Measurements from ENCODE around the gene CATSPERE.
"Not testable (repeated sequence)": the region's sequence is repeated elsewhere in the genome, so short reads cannot be mapped to it uniquely, and the experiment has no call there.

The CATSPERE gene

DNA sequence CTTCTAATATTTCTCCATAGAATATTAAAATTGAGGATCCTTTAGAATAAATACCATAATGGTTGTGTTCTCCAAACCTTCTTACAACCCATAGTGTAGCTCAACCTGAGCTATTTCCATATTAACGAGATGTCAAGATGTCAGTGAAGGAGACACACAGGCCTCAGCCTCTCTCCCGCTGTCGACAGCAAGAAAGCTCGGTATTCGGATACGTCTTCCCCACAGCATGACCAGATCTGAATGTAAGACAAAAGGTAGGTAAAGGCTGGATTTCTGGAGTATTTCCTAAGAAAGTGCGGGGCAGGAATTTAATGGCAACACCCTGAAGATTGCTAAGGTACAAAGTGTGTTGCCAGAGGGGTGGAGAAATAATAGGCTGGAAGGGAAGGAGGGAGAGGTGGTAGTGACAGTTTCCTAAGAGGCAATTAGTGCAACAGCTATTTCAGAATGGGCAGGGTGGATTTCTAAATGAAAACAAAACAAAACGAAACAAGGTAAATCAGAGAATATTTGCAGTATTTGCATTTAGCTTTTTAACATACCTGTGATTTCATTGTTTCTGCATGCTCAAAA is 11.1 kb upstream of the CATSPERE start:
- no peak for DNase-seq (ENCODE audit: low read depth in 2 of 2)

- DNase-seq (ENCODE audit: low read depth in 2 of 2) = peak; percentile 19 to 31
Observed at GRCh38 chr1:244450597-244451538, 10.2 kb upstream of the CATSPERE start.

- peak in 1 of 2 donors; percentile 3 for DNase-seq (ENCODE audit: low read depth in 2 of 2)
Observed at GRCh38 chr1:244451539-244451950, 9.5 kb upstream of the CATSPERE start, which contains the start of gene ADSS2. Gene ADSS2 (minus strand): TSS chr1:244451909. CDS start chr1:244451817, 92 bp downstream.

GRCh38 chr1:244451951-244452795 is 8.9 kb upstream of the CATSPERE start:
- peak; percentile 97 to 99 for DNase-seq (ENCODE audit: low read depth in 2 of 2)

GRCh38 chr1:244454412-244454811 is 6.7 kb upstream of the CATSPERE start:
- no peak for DNase-seq (ENCODE audit: low read depth in 2 of 2)

DNA sequence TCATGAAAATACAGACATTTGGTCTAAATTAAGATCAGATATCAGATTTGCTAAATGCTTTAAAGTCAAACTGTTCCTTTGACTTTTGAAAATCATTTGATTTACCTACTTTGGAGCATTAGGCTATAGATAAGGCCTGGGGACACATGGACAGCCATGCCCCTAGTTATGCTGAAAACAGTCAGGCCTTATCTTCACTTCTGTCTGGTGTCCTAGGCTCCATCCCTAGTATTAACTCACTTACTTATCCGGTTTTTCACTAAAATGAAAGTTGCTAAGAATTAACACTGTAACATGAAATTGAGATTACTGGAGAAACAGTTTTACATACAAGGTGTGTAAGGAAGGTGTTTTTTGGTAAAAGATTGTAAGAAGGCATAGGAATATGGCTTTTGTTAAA is 4.5 kb upstream of the CATSPERE start:
- no peak for DNase-seq (ENCODE audit: low read depth in 2 of 2)

- DNase-seq (ENCODE audit: low read depth in 2 of 2) = no peak
Observed at GRCh38 chr1:244458781-244459180, 2.3 kb upstream of the CATSPERE start.

GRCh38 chr1:244460197-244460596 is 876 bp upstream of the CATSPERE start:
- DNase-seq (ENCODE audit: low read depth in 2 of 2) = no peak

DNA sequence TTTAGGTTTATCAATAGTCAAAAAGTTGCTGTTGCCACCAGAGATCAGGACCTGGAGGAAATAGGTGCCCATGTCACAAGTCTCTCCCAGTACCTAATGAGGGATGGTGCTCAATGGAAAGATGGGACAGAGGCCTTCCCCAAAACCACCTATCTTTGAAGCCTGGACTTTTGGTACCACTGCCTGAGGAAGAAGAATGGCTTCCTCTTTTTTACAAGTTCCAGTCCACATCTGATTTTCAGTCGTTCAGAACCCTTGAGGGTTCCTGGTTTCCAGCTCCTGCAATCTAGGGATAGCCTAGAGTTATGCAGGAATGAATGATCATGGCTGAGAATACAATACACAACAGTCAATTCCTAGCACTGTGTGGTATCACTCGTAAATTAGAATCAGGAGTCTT is 5.7 kb downstream of the CATSPERE start:
- no peak for DNase-seq (ENCODE audit: low read depth in 2 of 2)

- no peak for DNase-seq (ENCODE audit: low read depth in 2 of 2)
Observed at GRCh38 chr1:244473059-244473605, 12.1 kb downstream of the CATSPERE start.

DNA sequence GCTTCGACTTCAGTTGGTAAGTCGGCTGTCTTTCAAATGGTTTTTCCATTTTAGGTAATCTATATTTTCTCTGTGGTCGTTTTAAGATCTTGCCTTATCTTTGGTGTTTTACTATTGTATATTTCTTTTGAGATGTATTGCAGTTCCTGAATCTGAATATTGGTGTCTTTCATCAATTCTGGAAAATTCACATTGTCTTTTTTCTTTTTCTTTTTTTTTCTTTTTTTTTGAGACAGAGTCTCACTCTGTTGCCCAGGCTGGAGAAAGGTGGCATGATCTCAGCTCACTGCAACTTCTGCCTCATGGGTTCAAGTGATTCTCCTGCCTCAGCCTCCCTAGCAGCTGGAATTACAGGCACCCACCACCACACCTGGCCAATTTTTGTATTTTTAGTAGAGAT is 23.9 kb downstream of the CATSPERE start:
- not testable (repeated sequence) for DNase-seq (ENCODE audit: low read depth in 2 of 2)

DNA sequence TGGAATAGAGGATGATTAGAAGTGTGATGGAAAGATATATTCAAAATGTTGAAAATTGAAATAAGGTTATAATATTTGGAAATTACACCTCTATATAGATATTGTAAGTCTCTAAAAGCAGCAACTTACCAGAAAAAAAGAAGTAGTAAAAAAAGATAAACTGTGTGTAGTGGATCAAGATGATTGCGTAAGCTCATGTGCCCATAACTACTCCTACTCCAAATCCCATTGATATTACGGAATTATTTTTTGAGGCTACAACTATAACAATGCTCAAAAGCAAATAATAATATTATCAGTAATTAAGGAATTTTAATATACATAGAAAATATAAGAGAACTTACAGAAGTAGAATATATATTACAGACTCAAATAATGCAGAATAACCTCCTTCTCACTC is 33.6 kb downstream of the CATSPERE start:
- DNase-seq (ENCODE audit: low read depth in 2 of 2) = no peak

DNA sequence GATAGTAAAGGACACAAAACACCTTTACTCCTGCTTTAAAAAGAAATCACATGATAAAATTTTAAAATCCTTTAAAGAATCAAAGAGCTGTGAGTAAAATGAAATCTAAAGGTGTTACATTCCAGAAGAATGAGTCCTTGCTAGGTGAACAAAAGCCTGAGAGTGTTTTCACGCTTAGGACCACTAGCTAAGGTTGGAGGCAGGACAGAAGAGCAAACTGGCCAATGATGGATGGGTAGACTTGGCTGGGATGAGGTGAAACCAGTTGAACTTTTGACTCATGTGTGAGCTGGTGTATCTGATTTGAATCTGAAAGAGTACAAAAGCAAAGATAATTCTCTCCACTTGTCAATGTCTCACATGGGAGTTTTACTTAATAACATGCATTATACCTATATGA is 35.1 kb downstream of the CATSPERE start:
- DNase-seq (ENCODE audit: low read depth in 2 of 2) = no peak

DNA sequence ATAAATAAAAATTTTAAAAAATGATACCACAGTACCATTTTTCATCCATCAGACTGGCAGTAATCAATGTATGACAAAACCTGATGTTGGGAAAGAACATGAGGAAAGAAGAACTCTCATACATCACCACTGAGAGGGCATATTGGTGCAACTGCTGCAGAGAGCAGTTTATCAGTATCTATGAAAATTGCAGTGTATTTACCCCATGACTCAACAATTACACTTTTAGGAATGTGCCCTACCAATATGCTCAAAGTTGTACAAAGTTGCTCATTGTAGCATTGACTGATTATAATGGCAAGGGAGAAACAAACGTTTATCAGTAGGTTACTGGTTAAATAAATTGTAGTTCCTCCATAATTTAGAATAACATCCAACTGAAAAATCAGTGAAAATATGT is 36.7 kb downstream of the CATSPERE start:
- no peak for DNase-seq (ENCODE audit: low read depth in 2 of 2)

- not testable (repeated sequence) for DNase-seq (ENCODE audit: low read depth in 2 of 2)
Observed at GRCh38 chr1:244499484-244499883, 38.4 kb downstream of the CATSPERE start.

- DNase-seq (ENCODE audit: low read depth in 2 of 2) = not testable (repeated sequence)
Observed at GRCh38 chr1:244500515-244500914, 39.4 kb downstream of the CATSPERE start.

DNA sequence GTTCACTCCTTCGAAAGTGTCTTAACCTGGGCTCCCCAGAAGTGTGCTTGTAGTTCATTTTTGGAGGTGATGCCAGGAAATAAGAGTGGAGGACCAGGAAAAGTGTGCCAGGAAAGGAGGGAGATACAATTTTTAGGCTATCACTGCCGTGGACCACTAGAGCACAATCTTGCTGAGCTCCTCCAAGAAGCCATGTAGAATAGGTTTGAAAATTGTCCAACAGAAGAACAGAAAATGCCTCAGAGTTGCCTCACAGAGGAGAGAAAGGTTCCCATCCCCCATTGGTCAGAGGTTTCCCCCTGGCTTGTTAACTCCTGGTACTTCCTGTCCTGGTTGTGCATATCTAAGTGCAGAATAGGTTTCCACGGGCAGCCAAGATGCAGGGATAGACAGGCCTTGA is 41.6 kb downstream of the CATSPERE start:
- no peak for DNase-seq (ENCODE audit: low read depth in 2 of 2)

GRCh38 chr1:244513493-244513892 is 52.4 kb downstream of the CATSPERE start:
- no peak for DNase-seq (ENCODE audit: low read depth in 2 of 2)

- DNase-seq (ENCODE audit: low read depth in 2 of 2) = no peak
Observed at GRCh38 chr1:244515680-244516079, 54.6 kb downstream of the CATSPERE start.

DNA sequence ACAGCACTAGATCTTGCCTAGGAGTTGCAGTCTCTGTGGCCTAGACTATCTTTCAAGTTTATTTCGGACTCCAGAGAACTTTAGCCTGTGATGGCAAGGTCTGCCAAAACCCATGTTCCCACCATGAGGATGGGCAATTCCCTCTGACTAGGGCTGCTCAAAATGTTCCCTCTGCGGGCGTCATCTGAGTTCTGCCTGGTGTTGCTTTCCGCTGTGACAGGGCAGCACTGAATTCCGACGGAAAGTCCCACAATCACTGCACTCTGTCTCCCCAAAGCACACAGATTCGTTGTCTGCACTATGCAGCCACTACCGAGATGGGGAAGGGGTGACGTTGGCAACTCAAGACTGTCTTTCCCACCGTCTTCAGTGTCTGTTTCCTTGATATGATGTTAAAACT is 75.2 kb downstream of the CATSPERE start:
- no peak for DNase-seq (ENCODE audit: low read depth in 2 of 2)

GRCh38 chr1:244545511-244545910 is 84.4 kb downstream of the CATSPERE start:
- no peak for DNase-seq (ENCODE audit: low read depth in 2 of 2)
